HepG2 (cell line): Measurements from ENCODE around the gene SAMD4A.

Experiments
- CREB1 ChIP-seq, 2 experiments: fragments of 450-650 bp in 1 of 2; IDR thresholded peaks; 2 replicates each; pipeline ENCODE4 v1.6.1; 2016 to 2017; ENCODE audit warnings: control low read depth in 1 of 2, mild to moderate bottlenecking in 1 of 2, missing compliant biosample characterization in 1 of 2, missing genetic modification characterization in 1 of 2
- EZH2 ChIP-seq: conservative IDR thresholded peaks from 2 replicates; pipeline ENCODE4 v1.6.1; 2012; ENCODE audit warnings: mild to moderate bottlenecking, low read depth, low read length, moderate library complexity
- NFAT5 ChIP-seq: sonication (generic); formaldehyde crosslinking; IDR thresholded peaks from 2 replicates; pipeline ENCODE4 v1.4.0; 2020; ENCODE audit warnings: missing genetic modification reagents
- POLR2A ChIP-seq, 2 experiments: IDR thresholded peaks; 2 replicates each; pipeline ENCODE4 v1.6.1; 2011; ENCODE audit warnings: low read depth in 2 of 2, low read length in 2 of 2, mild to moderate bottlenecking in 1 of 2, moderate library complexity in 1 of 2; ENCODE audit not compliant: insufficient read depth in 1 of 2
- RARG ChIP-seq: sonication (generic); formaldehyde crosslinking; IDR thresholded peaks from 2 replicates; pipeline ENCODE4 v1.4.0; 2020; ENCODE audit warnings: low read depth, mild to moderate bottlenecking, missing genetic modification reagents
- TARDBP ChIP-seq: sonication (generic); formaldehyde crosslinking; IDR thresholded peaks from 2 replicates; pipeline ENCODE4 v1.8.0; 2022; ENCODE audit warnings: mild to moderate bottlenecking, missing genetic modification reagents
- ZNF274 ChIP-seq: sonication (generic); formaldehyde crosslinking; IDR thresholded peaks from 2 replicates; pipeline ENCODE4 v1.5.1; 2020; ENCODE audit warnings: mild to moderate bottlenecking, missing genetic modification reagents
- ZNF414 ChIP-seq: sonication (generic); formaldehyde crosslinking; IDR thresholded peaks from 2 replicates; pipeline ENCODE4 v1.5.0; 2020; ENCODE audit warnings: missing genetic modification reagents
- ZNF619 ChIP-seq: sonication (generic); formaldehyde crosslinking; IDR thresholded peaks from 2 replicates; pipeline ENCODE4 v1.4.0; 2020; ENCODE audit warnings: mild to moderate bottlenecking, missing genetic modification reagents
- TF ChIP-seq, protein P1 (sequence below): IDR thresholded peaks from 2 replicates; pipeline ENCODE4 v1.4.0; 2020; ENCODE audit warnings: mild to moderate bottlenecking, missing genetic modification reagents
- TF ChIP-seq, protein P2 (sequence below): sonication (generic); formaldehyde crosslinking; conservative IDR thresholded peaks from 2 replicates; pipeline ENCODE4 v1.8.0; 2022; ENCODE audit warnings: mild to moderate bottlenecking, moderate library complexity, missing genetic modification reagents
- TF ChIP-seq, protein P3 (sequence below): IDR thresholded peaks from 2 replicates; pipeline ENCODE4 v1.6.1; 2016; ENCODE audit warnings: low read depth

DNA sequence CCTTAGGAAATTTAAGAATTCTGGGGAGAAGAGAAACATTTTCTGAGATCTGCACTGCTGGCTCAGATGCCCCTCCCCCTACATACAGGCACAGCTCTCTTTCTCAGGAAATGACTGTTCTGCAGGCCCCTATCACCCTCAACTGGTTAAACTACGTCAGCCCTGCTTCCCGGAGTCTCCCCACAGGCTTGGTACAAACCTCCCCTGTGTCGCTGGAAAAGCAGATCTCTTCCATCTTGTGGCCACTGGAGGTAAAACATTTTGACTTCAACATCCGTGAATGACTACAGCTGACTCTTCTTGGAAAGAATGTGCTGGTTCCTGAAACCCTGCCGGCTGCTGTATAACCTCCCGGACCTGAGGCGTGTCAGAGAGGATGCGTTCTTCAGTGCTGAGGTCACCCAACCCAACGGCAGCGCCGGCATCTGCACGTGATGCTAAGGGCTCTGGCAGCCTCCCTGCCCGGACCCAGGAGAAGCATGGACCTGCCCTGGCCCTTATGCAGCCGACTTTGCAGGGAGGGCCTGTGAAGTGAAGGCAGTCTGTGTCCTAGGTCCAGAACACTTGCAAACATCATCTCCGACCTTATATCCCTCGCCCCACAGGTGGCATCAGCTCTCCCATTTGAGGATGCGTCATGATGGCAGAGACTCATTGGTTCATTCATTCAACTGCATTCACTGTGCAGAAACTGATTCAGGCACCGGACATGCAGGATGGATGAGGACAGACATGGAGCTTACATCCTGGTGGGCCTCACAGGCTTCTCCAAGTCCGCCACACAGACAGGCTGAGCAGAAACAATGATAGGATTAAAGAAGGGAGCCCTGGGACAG lies 206.5 kb downstream of the SAMD4A start:
- TF ChIP-seq EZH2 (no peak), TARDBP (no peak), CREB1 (IDR thresholded peaks at IDR 0.05) (no peak), CREB1 (CRISPR knock-in tag; IDR thresholded peaks at IDR 0.05) (no peak), ZNF274 (CRISPR knock-in tag) (no peak), POLR2A (IDR thresholded peaks at IDR 0.05; ENCODE audit: insufficient read depth in 1 of 2, low read depth in 2 of 2, low read length in 2 of 2) (no peak), RARG (CRISPR knock-in tag) (no peak), ZNF414 (CRISPR knock-in tag) (no peak), ZNF619 (CRISPR knock-in tag) (no peak), NFAT5 (CRISPR knock-in tag) (no peak)
- TF ChIP-seq, protein P1, sequence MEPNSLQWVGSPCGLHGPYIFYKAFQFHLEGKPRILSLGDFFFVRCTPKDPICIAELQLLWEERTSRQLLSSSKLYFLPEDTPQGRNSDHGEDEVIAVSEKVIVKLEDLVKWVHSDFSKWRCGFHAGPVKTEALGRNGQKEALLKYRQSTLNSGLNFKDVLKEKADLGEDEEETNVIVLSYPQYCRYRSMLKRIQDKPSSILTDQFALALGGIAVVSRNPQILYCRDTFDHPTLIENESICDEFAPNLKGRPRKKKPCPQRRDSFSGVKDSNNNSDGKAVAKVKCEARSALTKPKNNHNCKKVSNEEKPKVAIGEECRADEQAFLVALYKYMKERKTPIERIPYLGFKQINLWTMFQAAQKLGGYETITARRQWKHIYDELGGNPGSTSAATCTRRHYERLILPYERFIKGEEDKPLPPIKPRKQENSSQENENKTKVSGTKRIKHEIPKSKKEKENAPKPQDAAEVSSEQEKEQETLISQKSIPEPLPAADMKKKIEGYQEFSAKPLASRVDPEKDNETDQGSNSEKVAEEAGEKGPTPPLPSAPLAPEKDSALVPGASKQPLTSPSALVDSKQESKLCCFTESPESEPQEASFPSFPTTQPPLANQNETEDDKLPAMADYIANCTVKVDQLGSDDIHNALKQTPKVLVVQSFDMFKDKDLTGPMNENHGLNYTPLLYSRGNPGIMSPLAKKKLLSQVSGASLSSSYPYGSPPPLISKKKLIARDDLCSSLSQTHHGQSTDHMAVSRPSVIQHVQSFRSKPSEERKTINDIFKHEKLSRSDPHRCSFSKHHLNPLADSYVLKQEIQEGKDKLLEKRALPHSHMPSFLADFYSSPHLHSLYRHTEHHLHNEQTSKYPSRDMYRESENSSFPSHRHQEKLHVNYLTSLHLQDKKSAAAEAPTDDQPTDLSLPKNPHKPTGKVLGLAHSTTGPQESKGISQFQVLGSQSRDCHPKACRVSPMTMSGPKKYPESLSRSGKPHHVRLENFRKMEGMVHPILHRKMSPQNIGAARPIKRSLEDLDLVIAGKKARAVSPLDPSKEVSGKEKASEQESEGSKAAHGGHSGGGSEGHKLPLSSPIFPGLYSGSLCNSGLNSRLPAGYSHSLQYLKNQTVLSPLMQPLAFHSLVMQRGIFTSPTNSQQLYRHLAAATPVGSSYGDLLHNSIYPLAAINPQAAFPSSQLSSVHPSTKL (CRISPR knock-in tag), result 0 out of 2 replicates have a peak, but pooled peaks have one; percentile 10
- TF ChIP-seq, protein P2, sequence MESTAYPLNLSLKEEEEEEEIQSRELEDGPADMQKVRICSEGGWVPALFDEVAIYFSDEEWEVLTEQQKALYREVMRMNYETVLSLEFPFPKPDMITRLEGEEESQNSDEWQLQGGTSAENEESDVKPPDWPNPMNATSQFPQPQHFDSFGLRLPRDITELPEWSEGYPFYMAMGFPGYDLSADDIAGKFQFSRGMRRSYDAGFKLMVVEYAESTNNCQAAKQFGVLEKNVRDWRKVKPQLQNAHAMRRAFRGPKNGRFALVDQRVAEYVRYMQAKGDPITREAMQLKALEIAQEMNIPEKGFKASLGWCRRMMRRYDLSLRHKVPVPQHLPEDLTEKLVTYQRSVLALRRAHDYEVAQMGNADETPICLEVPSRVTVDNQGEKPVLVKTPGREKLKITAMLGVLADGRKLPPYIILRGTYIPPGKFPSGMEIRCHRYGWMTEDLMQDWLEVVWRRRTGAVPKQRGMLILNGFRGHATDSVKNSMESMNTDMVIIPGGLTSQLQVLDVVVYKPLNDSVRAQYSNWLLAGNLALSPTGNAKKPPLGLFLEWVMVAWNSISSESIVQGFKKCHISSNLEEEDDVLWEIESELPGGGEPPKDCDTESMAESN (CRISPR knock-in tag), result no peak
- TF ChIP-seq, protein P3, sequence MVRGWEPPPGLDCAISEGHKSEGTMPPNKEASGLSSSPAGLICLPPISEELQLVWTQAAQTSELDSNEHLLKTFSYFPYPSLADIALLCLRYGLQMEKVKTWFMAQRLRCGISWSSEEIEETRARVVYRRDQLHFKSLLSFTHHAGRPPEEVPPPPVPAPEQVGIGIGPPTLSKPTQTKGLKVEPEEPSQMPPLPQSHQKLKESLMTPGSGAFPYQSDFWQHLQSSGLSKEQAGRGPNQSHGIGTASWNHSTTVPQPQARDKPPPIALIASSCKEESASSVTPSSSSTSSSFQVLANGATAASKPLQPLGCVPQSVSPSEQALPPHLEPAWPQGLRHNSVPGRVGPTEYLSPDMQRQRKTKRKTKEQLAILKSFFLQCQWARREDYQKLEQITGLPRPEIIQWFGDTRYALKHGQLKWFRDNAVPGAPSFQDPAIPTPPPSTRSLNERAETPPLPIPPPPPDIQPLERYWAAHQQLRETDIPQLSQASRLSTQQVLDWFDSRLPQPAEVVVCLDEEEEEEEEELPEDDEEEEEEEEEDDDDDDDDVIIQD (CRISPR knock-in tag), result no peak
